Liver (tissue), 9 donors: ENCODE data around the gene GPC3. TPM values are rescaled to one million over a fixed set of nuclear protein-coding genes. Genes with fewer than 3 reads are reported as not detected.

ENCODE experiments used
- DNase-seq: peaks from one replicate; pipeline ENCODE4 v3.0.0-alpha.2; 2017; ENCODE audit warnings: low spot score
- H3K27ac ChIP-seq, 2 donors: one replicate each; pipeline ENCODE4 v1.7.0; 2013; ENCODE audit warnings: inconsistent platforms in 2 of 2, low read length in 2 of 2, control low read depth in 1 of 2, low read depth in 1 of 2, mild to moderate bottlenecking in 1 of 2
- H3K27me3 ChIP-seq, 4 donors: one replicate each; pipeline versions ENCODE4 v1.6.1 to v1.7.0; 2013; ENCODE audit warnings: low read length in 3 of 4, inconsistent platforms in 1 of 4, mild to moderate bottlenecking in 1 of 4, moderate library complexity in 1 of 4; ENCODE audit not compliant: control insufficient read depth in 4 of 4, insufficient read depth in 4 of 4
- H3K36me3 ChIP-seq, 4 donors: one replicate each; pipeline versions ENCODE4 v1.6.1 to v1.7.0; 2013; ENCODE audit warnings: low read length in 3 of 4, mild to moderate bottlenecking in 3 of 4, low read depth in 1 of 4, moderate library complexity in 1 of 4; ENCODE audit not compliant: control insufficient read depth in 4 of 4, insufficient read depth in 3 of 4
- H3K4me1 ChIP-seq, 4 donors: one replicate each; pipeline versions ENCODE4 v1.6.1 to v1.7.0; 2013; ENCODE audit warnings: low read length in 3 of 4, mild to moderate bottlenecking in 3 of 4, moderate library complexity in 1 of 4; ENCODE audit not compliant: control insufficient read depth in 4 of 4, insufficient read depth in 4 of 4
- H3K4me3 ChIP-seq, 3 donors: one replicate each; pipeline versions ENCODE4 v1.6.1 to v1.7.0; 2013; ENCODE audit warnings: low read length in 3 of 3, control low read depth in 1 of 3, low read depth in 1 of 3, mild to moderate bottlenecking in 1 of 3
- H3K9ac ChIP-seq, 2 donors: one replicate each; pipeline ENCODE4 v1.7.0; 2013; ENCODE audit warnings: low read length in 2 of 2, mild to moderate bottlenecking in 2 of 2, moderate library complexity in 2 of 2, control low read depth in 1 of 2, low read depth in 1 of 2
- H3K9me3 ChIP-seq, 4 donors: one replicate each; pipeline versions ENCODE4 v1.6.1 to v1.7.0; 2013; ENCODE audit warnings: low read length in 3 of 4; ENCODE audit not compliant: control insufficient read depth in 4 of 4
- EGR1 ChIP-seq, 2 donors: IDR thresholded peaks; 2 replicates each; pipeline ENCODE4 v1.6.1; 2016 to 2018; ENCODE audit warnings: antibody characterized with exemption in 2 of 2, low read depth in 2 of 2
- FOXA1 ChIP-seq: IDR thresholded peaks from 2 replicates; pipeline ENCODE4 v1.6.1; 2016; ENCODE audit warnings: antibody characterized with exemption
- FOXA2 ChIP-seq: IDR thresholded peaks from 2 replicates; pipeline ENCODE4 v1.6.1; 2016; ENCODE audit warnings: antibody characterized with exemption
- HNF4G ChIP-seq: IDR thresholded peaks from 2 replicates; pipeline ENCODE4 v1.6.1; 2016; ENCODE audit warnings: antibody characterized with exemption
- JUND ChIP-seq, 2 donors: IDR thresholded peaks; 2 replicates each; pipeline ENCODE4 v1.6.1; 2016; ENCODE audit warnings: antibody characterized with exemption in 2 of 2
- NR2F2 ChIP-seq: IDR thresholded peaks from 2 replicates; pipeline ENCODE4 v1.6.1; 2016; ENCODE audit warnings: antibody characterized with exemption
- RAD21 ChIP-seq, 2 donors: IDR thresholded peaks; 2 replicates each; pipeline ENCODE4 v1.6.1; 2016; ENCODE audit warnings: antibody characterized with exemption in 2 of 2, mild to moderate bottlenecking in 2 of 2
- SP1 ChIP-seq: IDR thresholded peaks from 2 replicates; pipeline ENCODE4 v1.6.1; 2018; ENCODE audit warnings: antibody characterized with exemption, mild to moderate bottlenecking
- TAF1 ChIP-seq: conservative IDR thresholded peaks from 2 replicates; pipeline ENCODE4 v1.6.1; 2016; ENCODE audit warnings: antibody characterized with exemption, mild to moderate bottlenecking
- YY1 ChIP-seq: IDR thresholded peaks from 2 replicates; pipeline ENCODE4 v1.6.1; 2016; ENCODE audit warnings: antibody characterized with exemption, mild to moderate bottlenecking
- WGBS: extraction: QIAGEN DNeasy Blood & Tissue Kit; methylation state at CpG from one replicate; pipeline ENCODE4 v1.1.7; 2013; 5-methylcytosine and 5-hydroxymethylcytosine counted together
- polyA plus RNA-seq, 2 donors: library from polyadenylated mRNA; stranded (reverse) in 1 of 2; unstranded in 1 of 2; fragments of 200-250 nt in 1 of 2; fragments of >200 nt in 1 of 2; fragmentation: Nextera tagmentation in 1 of 2; extraction: Ambion mirVana in 1 of 2; gene quantifications; one replicate each; pipeline versions ENCODE4 v1.2.1 to v1.2.3, GENCODE V29; 2013 to 2015
- total RNA-seq, 2 donors: library from RNA; depleted of rRNA; stranded (reverse); fragments of >200 nt; gene quantifications; one replicate each; pipeline ENCODE4 v1.2.3, GENCODE V29; 2014
- TF ChIP-seq, protein P1 (sequence below): IDR thresholded peaks from 2 replicates; pipeline ENCODE4 v1.6.1; 2016; ENCODE audit warnings: antibody characterized with exemption
- TF ChIP-seq, protein P2 (sequence below): IDR thresholded peaks from 2 replicates; pipeline ENCODE4 v1.6.1; 2016; ENCODE audit warnings: antibody characterized with exemption
- TF ChIP-seq, protein P3 (sequence below): fragments of 150-350 bp; IDR thresholded peaks from 2 replicates; pipeline ENCODE4 v1.5.1; 2017; ENCODE audit warnings: improper control_type of control experiment, low read depth, low read length; ENCODE audit not compliant: missing input control
- TF ChIP-seq, protein P4 (sequence below): IDR thresholded peaks from 2 replicates; pipeline ENCODE4 v1.6.1; 2016; ENCODE audit warnings: antibody characterized with exemption
- donor health status: healthy.
- donor health status: healthy.
- donor health status: healthy.
- donor health status: healthy.
- donor health status: healthy.

GPC3 gene
- total and polyA plus RNA-seq, 4 donors = 0.40 to 1,133 (median 1.5) TPM

DNA sequence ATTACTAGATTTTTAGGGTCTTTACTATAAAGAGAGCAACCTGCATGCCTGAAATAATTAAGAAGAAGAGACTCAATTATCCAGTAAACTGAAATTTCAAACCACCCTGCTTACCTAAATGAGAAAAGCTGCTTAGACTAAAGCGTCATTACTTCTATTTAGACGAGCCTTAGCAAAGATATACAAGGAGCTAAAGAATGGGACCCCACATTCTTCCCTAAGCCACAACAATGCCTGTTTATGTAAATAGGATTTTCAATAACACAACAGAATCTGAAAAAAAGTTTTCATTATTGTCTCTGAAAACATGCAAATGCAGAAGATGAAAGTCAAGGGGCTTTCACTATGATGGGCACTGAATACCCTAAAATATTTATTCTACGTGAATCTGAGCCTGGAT lies 16.2 kb downstream of the GPC3 start:
- WGBS = 90% methylated on average over 3 of the region's 3 CpGs
- Histone ChIP-seq H3K9me3 (no peaks in the 10 kb centered on the region), H3K27ac (no peak overlapping the region), H3K9ac (no peak overlapping the region), H3K4me1 (no peaks in the 10 kb centered on the region), H3K27me3 (peaks cover 0 to 2% (median 0%) of the 10 kb centered on the region in 4 donors), H3K36me3 (no peaks in the 10 kb centered on the region), H3K4me3 (no peak overlapping the region)
- no peak for DNase-seq
- TF ChIP-seq, protein P1, sequence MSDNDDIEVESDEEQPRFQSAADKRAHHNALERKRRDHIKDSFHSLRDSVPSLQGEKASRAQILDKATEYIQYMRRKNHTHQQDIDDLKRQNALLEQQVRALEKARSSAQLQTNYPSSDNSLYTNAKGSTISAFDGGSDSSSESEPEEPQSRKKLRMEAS = no peak
- TF ChIP-seq JUND (IDR thresholded peaks at IDR 0.05) (no peak), TAF1 (no peak)
- TF ChIP-seq, protein P2, sequence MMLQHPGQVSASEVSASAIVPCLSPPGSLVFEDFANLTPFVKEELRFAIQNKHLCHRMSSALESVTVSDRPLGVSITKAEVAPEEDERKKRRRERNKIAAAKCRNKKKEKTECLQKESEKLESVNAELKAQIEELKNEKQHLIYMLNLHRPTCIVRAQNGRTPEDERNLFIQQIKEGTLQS = no peak
- TF ChIP-seq, protein P3, sequence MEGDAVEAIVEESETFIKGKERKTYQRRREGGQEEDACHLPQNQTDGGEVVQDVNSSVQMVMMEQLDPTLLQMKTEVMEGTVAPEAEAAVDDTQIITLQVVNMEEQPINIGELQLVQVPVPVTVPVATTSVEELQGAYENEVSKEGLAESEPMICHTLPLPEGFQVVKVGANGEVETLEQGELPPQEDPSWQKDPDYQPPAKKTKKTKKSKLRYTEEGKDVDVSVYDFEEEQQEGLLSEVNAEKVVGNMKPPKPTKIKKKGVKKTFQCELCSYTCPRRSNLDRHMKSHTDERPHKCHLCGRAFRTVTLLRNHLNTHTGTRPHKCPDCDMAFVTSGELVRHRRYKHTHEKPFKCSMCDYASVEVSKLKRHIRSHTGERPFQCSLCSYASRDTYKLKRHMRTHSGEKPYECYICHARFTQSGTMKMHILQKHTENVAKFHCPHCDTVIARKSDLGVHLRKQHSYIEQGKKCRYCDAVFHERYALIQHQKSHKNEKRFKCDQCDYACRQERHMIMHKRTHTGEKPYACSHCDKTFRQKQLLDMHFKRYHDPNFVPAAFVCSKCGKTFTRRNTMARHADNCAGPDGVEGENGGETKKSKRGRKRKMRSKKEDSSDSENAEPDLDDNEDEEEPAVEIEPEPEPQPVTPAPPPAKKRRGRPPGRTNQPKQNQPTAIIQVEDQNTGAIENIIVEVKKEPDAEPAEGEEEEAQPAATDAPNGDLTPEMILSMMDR = no peak

DNA sequence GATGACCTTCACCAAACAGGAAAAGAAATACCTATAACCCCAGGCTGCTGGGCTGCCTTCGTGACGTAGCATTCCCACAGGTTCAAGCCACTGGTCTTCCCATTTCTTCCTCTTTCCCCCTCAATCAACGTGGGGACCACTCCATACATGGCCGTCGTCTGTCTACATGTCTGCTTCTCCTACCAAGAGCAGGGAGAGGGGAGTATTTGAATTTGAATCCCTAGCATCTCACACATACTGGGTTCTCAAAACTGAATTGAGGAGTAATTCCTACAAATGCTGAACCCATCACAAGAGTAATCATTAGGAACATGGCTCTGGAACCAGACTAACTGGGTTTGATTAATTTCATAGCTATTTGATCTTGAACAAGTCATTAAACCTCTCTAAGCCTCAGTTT lies 17.3 kb downstream of the GPC3 start:
- Histone ChIP-seq H3K27ac (no peak overlapping the region), H3K9me3 (no peaks in the 10 kb centered on the region), H3K4me1 (no peaks in the 10 kb centered on the region), H3K27me3 (peaks cover 0 to 2% (median 0%) of the 10 kb centered on the region in 4 donors), H3K9ac (no peak overlapping the region), H3K4me3 (no peak overlapping the region), H3K36me3 (no peaks in the 10 kb centered on the region)
- TF ChIP-seq, protein P4, sequence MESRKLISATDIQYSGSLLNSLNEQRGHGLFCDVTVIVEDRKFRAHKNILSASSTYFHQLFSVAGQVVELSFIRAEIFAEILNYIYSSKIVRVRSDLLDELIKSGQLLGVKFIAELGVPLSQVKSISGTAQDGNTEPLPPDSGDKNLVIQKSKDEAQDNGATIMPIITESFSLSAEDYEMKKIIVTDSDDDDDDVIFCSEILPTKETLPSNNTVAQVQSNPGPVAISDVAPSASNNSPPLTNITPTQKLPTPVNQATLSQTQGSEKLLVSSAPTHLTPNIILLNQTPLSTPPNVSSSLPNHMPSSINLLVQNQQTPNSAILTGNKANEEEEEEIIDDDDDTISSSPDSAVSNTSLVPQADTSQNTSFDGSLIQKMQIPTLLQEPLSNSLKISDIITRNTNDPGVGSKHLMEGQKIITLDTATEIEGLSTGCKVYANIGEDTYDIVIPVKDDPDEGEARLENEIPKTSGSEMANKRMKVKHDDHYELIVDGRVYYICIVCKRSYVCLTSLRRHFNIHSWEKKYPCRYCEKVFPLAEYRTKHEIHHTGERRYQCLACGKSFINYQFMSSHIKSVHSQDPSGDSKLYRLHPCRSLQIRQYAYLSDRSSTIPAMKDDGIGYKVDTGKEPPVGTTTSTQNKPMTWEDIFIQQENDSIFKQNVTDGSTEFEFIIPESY = no peak
- TF ChIP-seq EGR1 (IDR thresholded peaks at IDR 0.05; ENCODE audit: low read depth in 2 of 2) (no peak), YY1 (no peak), JUND (IDR thresholded peaks at IDR 0.05) (no peak), SP1 (no peak), FOXA2 (no peak), HNF4G (no peak), FOXA1 (no peak), NR2F2 (no peak), RAD21 (IDR thresholded peaks at IDR 0.05) (no peak)
- TF ChIP-seq, protein P2 = no peak
- TF ChIP-seq, protein P3 = no peak
- WGBS = 96% methylated on average over 5 of the region's 5 CpGs
- no peak for DNase-seq
